Smooth muscle cell (in vitro differentiated cells): ENCODE data around the gene PNCK. TPM values are rescaled to one million over a fixed set of nuclear protein-coding genes. Genes with fewer than 3 reads are reported as not detected.

Experiments used
- DNase-seq: peaks from one replicate; lab custom pipeline; 2025; ENCODE audit not compliant: unreplicated experiment; lab: John Stamatoyannopoulos, UW
- H2AFZ ChIP-seq: fragments of 200-600 bp; sonication (generic); 2 replicates; pipeline ENCODE4 v1.6.0; 2016; ENCODE audit warnings: antibody characterized with exemption, low read depth, mild to moderate bottlenecking
- H3F3A ChIP-seq: fragments of 200-600 bp; sonication (generic); 2 replicates; pipeline ENCODE4 v1.6.0; 2017; ENCODE audit warnings: antibody characterized with exemption, low read depth
- H3K27ac ChIP-seq: fragments of 200-600 bp; sonication (generic); 2 replicates; pipeline ENCODE4 v1.5.1; 2016; ENCODE audit warnings: low read depth, mild to moderate bottlenecking
- H3K27me3 ChIP-seq: fragments of 200-600 bp; sonication (generic); 2 replicates; pipeline ENCODE4 v1.6.1; 2016; ENCODE audit warnings: low read depth, mild to moderate bottlenecking
- H3K36me3 ChIP-seq: fragments of 200-600 bp; sonication (generic); 2 replicates; pipeline ENCODE4 v1.5.1; 2016; ENCODE audit warnings: low read depth
- H3K4me1 ChIP-seq: fragments of 200-600 bp; sonication (generic); 2 replicates; pipeline ENCODE4 v1.5.1; 2016; ENCODE audit warnings: low read depth
- H3K4me2 ChIP-seq: fragments of 200-600 bp; sonication (generic); 2 replicates; pipeline ENCODE4 v1.6.0; 2016; ENCODE audit warnings: mild to moderate bottlenecking
- H3K4me3 ChIP-seq: fragments of 200-600 bp; sonication (generic); 2 replicates; pipeline ENCODE4 v1.5.1; 2016; ENCODE audit warnings: mild to moderate bottlenecking
- H3K79me2 ChIP-seq: fragments of 200-600 bp; sonication (generic); 2 replicates; pipeline ENCODE4 v1.6.0; 2016; ENCODE audit warnings: low read depth, mild to moderate bottlenecking
- H3K9ac ChIP-seq: fragments of 200-600 bp; sonication (generic); 2 replicates; pipeline ENCODE4 v1.6.0; 2016; ENCODE audit warnings: low read depth
- H3K9me3 ChIP-seq: fragments of 200-600 bp; sonication (generic); replicated peaks from 2 replicates; pipeline ENCODE4 v1.5.1; 2016; ENCODE audit warnings: low read depth
- H4K20me1 ChIP-seq: fragments of 200-600 bp; sonication (generic); 2 replicates; pipeline ENCODE4 v1.6.0; 2016; ENCODE audit warnings: low read depth
- WGBS: methylation state at CpG from one replicate; pipeline ENCODE4 v1.1.7; 2016; ENCODE audit warnings: low lambda C conversion rate; 5-methylcytosine and 5-hydroxymethylcytosine counted together
- polyA plus RNA-seq: library from polyadenylated mRNA; unstranded; fragments of >200 nt; fragmentation: Nextera tagmentation; extraction: Ambion mirVana; gene quantifications from 2 replicates; pipeline ENCODE4 v1.2.1, GENCODE V29; 2016
- total RNA-seq: library from RNA; depleted of rRNA; stranded (reverse); fragments of >200 nt; gene quantifications from 2 replicates; pipeline ENCODE4 v1.2.3, GENCODE V29; 2014
- TF ChIP-seq, protein P1 (sequence below): fragments of 200-600 bp; sonication (generic); IDR thresholded peaks from 2 replicates; pipeline ENCODE4 v1.5.1; 2017; ENCODE audit warnings: borderline replicate concordance, mild to moderate bottlenecking, antibody characterized with exemption; ENCODE audit not compliant: insufficient read depth, poor library complexity, severe bottlenecking

The PNCK gene
- total and polyA plus RNA-seq, 2 experiments from 2014 or later, result 2.8 to 4.0 TPM

DNA sequence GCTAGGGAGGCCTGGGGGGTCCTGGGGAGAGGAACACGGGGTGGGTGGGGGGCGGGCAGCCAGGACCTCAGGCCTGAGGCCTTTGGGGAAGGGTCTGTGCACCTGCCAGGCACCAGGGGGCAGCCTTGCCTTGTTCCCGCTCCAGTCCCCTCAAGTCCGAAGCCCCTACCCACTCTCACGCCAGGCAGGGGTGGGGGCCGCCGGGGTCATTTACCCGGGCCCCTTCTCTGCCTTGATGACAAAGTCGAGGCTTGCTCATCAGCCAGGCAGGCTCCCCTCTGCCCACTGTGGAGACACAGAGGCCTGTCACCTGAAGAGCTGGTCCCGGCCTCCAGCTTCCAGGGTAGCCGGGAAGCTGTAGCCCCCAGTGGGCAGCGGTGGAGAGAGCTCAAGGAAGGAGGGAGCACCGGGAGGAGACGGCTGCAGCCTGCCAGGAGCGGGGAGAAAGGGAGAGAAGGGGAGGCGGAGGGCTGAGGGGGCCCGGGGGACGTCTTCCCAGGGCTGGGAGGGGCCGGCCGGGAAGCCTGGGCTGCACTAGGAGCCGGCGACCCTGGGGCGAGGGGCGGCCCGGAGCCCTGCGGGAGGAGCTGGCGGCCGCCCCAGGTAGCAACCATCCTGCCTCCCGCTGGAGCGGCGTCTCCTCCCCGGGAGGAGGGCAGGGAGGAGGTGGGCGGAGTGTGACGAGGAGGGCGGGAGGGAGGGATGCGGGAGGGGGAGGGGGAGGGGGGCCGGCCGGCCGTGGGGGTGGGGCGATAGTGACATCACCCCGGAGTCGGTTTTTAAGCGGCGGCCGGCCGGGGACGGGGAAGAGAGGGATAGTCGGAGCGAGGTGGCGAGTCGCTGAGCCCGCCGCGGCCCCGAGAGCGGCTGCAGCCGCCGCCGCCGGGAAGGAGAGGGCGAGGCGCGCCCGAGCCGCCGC is 13.8 kb upstream of the PNCK start, which contains the start of gene SLC6A8:
SLC6A8 (plus strand) TSS at position 806 of the 919 bp plus-strand sequence. CDS start 649 bp downstream, outside the sequence.
- 37% methylated on average over 21 of the region's 66 CpGs for WGBS
- Histone ChIP-seq H3K9me3 (no peaks in the 10 kb centered on the region), H3K4me3 (peak within 1 kb of the TSS; percentile 54), H3K79me2 (no peaks in the 10 kb centered on the region), H3F3A (no peaks in the 10 kb centered on the region), H3K36me3 (no peaks in the 10 kb centered on the region), H3K4me1 (no peaks in the 10 kb centered on the region), H3K27ac (peak within 1 kb of the TSS; percentile 37), H3K9ac (no peak within 1 kb of the TSS), H2AFZ (no peak within 1 kb of the TSS), H4K20me1 (peaks cover 25% of the 10 kb centered on the region), H3K4me2 (peak within 1 kb of the TSS; percentile 81), H3K27me3 (no peaks in the 10 kb centered on the region)
- DNase-seq, result peak; percentile 40
- TF ChIP-seq, protein P1, sequence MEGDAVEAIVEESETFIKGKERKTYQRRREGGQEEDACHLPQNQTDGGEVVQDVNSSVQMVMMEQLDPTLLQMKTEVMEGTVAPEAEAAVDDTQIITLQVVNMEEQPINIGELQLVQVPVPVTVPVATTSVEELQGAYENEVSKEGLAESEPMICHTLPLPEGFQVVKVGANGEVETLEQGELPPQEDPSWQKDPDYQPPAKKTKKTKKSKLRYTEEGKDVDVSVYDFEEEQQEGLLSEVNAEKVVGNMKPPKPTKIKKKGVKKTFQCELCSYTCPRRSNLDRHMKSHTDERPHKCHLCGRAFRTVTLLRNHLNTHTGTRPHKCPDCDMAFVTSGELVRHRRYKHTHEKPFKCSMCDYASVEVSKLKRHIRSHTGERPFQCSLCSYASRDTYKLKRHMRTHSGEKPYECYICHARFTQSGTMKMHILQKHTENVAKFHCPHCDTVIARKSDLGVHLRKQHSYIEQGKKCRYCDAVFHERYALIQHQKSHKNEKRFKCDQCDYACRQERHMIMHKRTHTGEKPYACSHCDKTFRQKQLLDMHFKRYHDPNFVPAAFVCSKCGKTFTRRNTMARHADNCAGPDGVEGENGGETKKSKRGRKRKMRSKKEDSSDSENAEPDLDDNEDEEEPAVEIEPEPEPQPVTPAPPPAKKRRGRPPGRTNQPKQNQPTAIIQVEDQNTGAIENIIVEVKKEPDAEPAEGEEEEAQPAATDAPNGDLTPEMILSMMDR, result peak; percentile 11

- TF ChIP-seq, protein P1, result no peak
- Histone ChIP-seq H3K9ac (no peak overlapping the region), H3K27ac (peak overlapping the region; percentile 37), H4K20me1 (peaks cover 21% of the 10 kb centered on the region), H3K27me3 (no peaks in the 10 kb centered on the region), H3K79me2 (no peaks in the 10 kb centered on the region), H3F3A (no peaks in the 10 kb centered on the region), H3K4me3 (no peak overlapping the region), H3K36me3 (no peaks in the 10 kb centered on the region), H2AFZ (no peak overlapping the region), H3K9me3 (no peaks in the 10 kb centered on the region), H3K4me2 (peak overlapping the region; percentile 74), H3K4me1 (no peaks in the 10 kb centered on the region)
- DNase-seq, result no peak
- WGBS, result 50% methylated on average over 9 of the region's 9 CpGs
Observed at GRCh38 chrX:153686711-153687110, 13.1 kb upstream of the PNCK start.

- no peak overlapping the region for H2AFZ ChIP-seq
- no peaks in the 10 kb centered on the region for H3K27me3 ChIP-seq
- peak overlapping the region; percentile 74 for H3K4me2 ChIP-seq
Observed at GRCh38 chrX:153685751-153686696, 12.4 kb upstream of the PNCK start.

More at GRCh38 chrX:153685751-153686696, 12.4 kb upstream of the PNCK start:
- Histone ChIP-seq H3K9ac (no peak overlapping the region), H3K4me3 (no peak overlapping the region), H3K9me3 (no peaks in the 10 kb centered on the region), H3K36me3 (no peaks in the 10 kb centered on the region), H3F3A (no peaks in the 10 kb centered on the region), H4K20me1 (peaks cover 16% of the 10 kb centered on the region), H3K79me2 (no peaks in the 10 kb centered on the region), H3K4me1 (no peaks in the 10 kb centered on the region), H3K27ac (peak overlapping the region; percentile 37)
- WGBS, result 56% methylated on average over 23 of the region's 24 CpGs
- DNase-seq, result no peak
- TF ChIP-seq, protein P1, result no peak
